SK-N-SH (cell line): ENCODE data around the gene COL20A1. TPM values are rescaled to one million over a fixed set of nuclear protein-coding genes. Genes with fewer than 3 reads are reported as not detected.

Experiments used
- CTCF ChIA-PET: fragments of 300-600, 350-600 bp; formaldehyde crosslinking; extraction: SDS; loops from one replicate; lab custom pipeline; 2021; lab: Yijun Ruan, JAX
- POLR2A ChIA-PET: fragments of 350-600 bp; sonication (Branson Sonifier 250); formaldehyde crosslinking; extraction: SDS; loops from one replicate; lab custom pipeline; 2020; ENCODE audit warnings: antibody characterized with exemption, inconsistent platforms; lab: Yijun Ruan, JAX
- DNase-seq: peaks from one replicate; pipeline ENCODE4 v3.0.0; 2012
- H2AFZ ChIP-seq: fragments of 200-600 bp; sonication (generic); 2 replicates; pipeline ENCODE4 v1.8.1; 2016; ENCODE audit warnings: antibody characterized with exemption, mild to moderate bottlenecking, low read depth
- H3F3A ChIP-seq: fragments of 200-600 bp; sonication (generic); replicated peaks from 2 replicates; pipeline ENCODE3; 2016; ENCODE audit warnings: antibody characterized with exemption, mild to moderate bottlenecking; ENCODE audit not compliant: insufficient read depth
- H3K27ac ChIP-seq, 2 experiments: fragments of 200-500 bp in 1 of 2; fragments of 200-600 bp in 1 of 2; sonication (Bioruptor generic) in 1 of 2; sonication (generic), shearing (Covaris generic) in 1 of 2; 2 replicates each; pipeline versions ENCODE4 v1.5.1 to v1.6.1; 2014 to 2016; ENCODE audit warnings: low read depth in 2 of 2, inconsistent platforms in 1 of 2, low read length in 1 of 2, mild to moderate bottlenecking in 1 of 2, mixed read lengths in 1 of 2
- H3K27me3 ChIP-seq: fragments of 200-600 bp; sonication (generic), shearing (Covaris generic); 2 replicates; pipeline ENCODE4 v1.6.1; 2016; ENCODE audit warnings: mixed run types; ENCODE audit not compliant: insufficient read depth
- H3K36me3 ChIP-seq, 2 experiments: fragments of 200-500 bp in 1 of 2; fragments of 200-600 bp in 1 of 2; sonication (Bioruptor generic) in 1 of 2; sonication (generic) in 1 of 2; replicated peaks in 1 of 2; 2 replicates each; pipeline versions ENCODE3 to v1.5.1; 2014 to 2016; ENCODE audit warnings: low read length in 1 of 2, mild to moderate bottlenecking in 1 of 2; ENCODE audit not compliant: insufficient read depth in 2 of 2, control insufficient read depth in 1 of 2
- H3K4me1 ChIP-seq, 2 experiments: fragments of 200-500 bp in 1 of 2; fragments of 200-600 bp in 1 of 2; sonication (Bioruptor generic) in 1 of 2; sonication (generic), shearing (Covaris generic) in 1 of 2; 2 replicates each; pipeline versions ENCODE4 v1.5.1 to v1.6.1; 2014 to 2016; ENCODE audit warnings: low read depth in 1 of 2, low read length in 1 of 2, mixed run types in 1 of 2; ENCODE audit not compliant: insufficient read depth in 2 of 2, control insufficient read depth in 1 of 2
- H3K4me2 ChIP-seq: fragments of 200-600 bp; sonication (generic), shearing (Covaris generic); 2 replicates; pipeline ENCODE4 v1.6.1; 2017; ENCODE audit warnings: mixed run types
- H3K4me3 ChIP-seq, 2 experiments: fragments of 200-500 bp in 1 of 2; fragments of 200-600 bp in 1 of 2; sonication (Bioruptor generic) in 1 of 2; sonication (generic), shearing (Covaris generic) in 1 of 2; 2 replicates each; pipeline versions ENCODE4 v1.5.1 to v1.8.1; 2014 to 2016; ENCODE audit warnings: low read depth in 2 of 2, inconsistent platforms in 1 of 2, low read length in 1 of 2, mild to moderate bottlenecking in 1 of 2, mixed read lengths in 1 of 2, moderate library complexity in 1 of 2
- H3K79me2 ChIP-seq: fragments of 200-600 bp; sonication (generic); 2 replicates; pipeline ENCODE4 v1.8.1; 2017; ENCODE audit warnings: mild to moderate bottlenecking; ENCODE audit not compliant: insufficient read depth
- H3K9ac ChIP-seq: fragments of 200-600 bp; sonication (generic); 2 replicates; pipeline ENCODE4 v1.6.1; 2017; ENCODE audit warnings: mixed run types
- H3K9me2 ChIP-seq: fragments of 200-600 bp; sonication (generic); 2 replicates; pipeline ENCODE4 v1.6.1; 2017; ENCODE audit warnings: mixed run types
- H3K9me3 ChIP-seq: fragments of 200-600 bp; sonication (generic); 2 replicates; pipeline ENCODE4 v1.6.1; 2017; ENCODE audit warnings: mixed run types, mild to moderate bottlenecking, moderate library complexity
- H4K20me1 ChIP-seq: fragments of 200-600 bp; sonication (generic); 2 replicates; pipeline ENCODE4 v1.6.1; 2017; ENCODE audit warnings: mild to moderate bottlenecking, mixed run types; ENCODE audit not compliant: insufficient read depth
- CTCF ChIP-seq: fragments of 200-600 bp; sonication (generic); IDR thresholded peaks from 2 replicates; pipeline ENCODE4 v1.6.1; 2017; ENCODE audit warnings: antibody characterized with exemption, mild to moderate bottlenecking, moderate library complexity
- ELF1 ChIP-seq: IDR thresholded peaks from 2 replicates; pipeline ENCODE4 v1.4.0; 2012
- EZH2phosphoT487 ChIP-seq: fragments of 200-600 bp; sonication (generic); IDR thresholded peaks from 2 replicates; pipeline ENCODE4 v1.6.1; 2017; ENCODE audit warnings: low read depth, mixed run types, mild to moderate bottlenecking, antibody characterized with exemption, moderate library complexity, borderline replicate concordance
- FOSL2 ChIP-seq: IDR thresholded peaks from 2 replicates; pipeline ENCODE4 v1.4.0; 2012; ENCODE audit warnings: low read depth, mild to moderate bottlenecking, moderate library complexity, borderline replicate concordance
- FOXM1 ChIP-seq: IDR thresholded peaks from 2 replicates; pipeline ENCODE4 v1.4.0; 2012; ENCODE audit warnings: low read depth, mild to moderate bottlenecking
- IRF3 ChIP-seq: fragments of 150-350 bp; IDR thresholded peaks from 2 replicates; pipeline ENCODE4 v1.6.1; 2016; ENCODE audit warnings: mild to moderate bottlenecking, low read depth, low read length
- JUND ChIP-seq: IDR thresholded peaks from 2 replicates; pipeline ENCODE4 v1.4.0; 2012
- MAX ChIP-seq: IDR thresholded peaks from 2 replicates; pipeline ENCODE4 v1.4.0; 2012; ENCODE audit warnings: low read depth
- MEF2A ChIP-seq: IDR thresholded peaks from 2 replicates; pipeline ENCODE4 v1.4.0; 2012; ENCODE audit warnings: low read depth, borderline replicate concordance
- MXI1 ChIP-seq: IDR thresholded peaks from 2 replicates; pipeline ENCODE4 v1.6.1; 2012; ENCODE audit warnings: mild to moderate bottlenecking, low read depth, low read length, improper control_type of control experiment
- NFIC ChIP-seq: IDR thresholded peaks from 2 replicates; pipeline ENCODE4 v1.4.0; 2012; ENCODE audit warnings: borderline replicate concordance
- PBX3 ChIP-seq: IDR thresholded peaks from 2 replicates; pipeline ENCODE4; 2012
- RXRA ChIP-seq: IDR thresholded peaks from 2 replicates; pipeline ENCODE4 v1.4.0; 2012; ENCODE audit warnings: low read depth, mild to moderate bottlenecking, borderline replicate concordance
- TAF1 ChIP-seq: IDR thresholded peaks from 2 replicates; pipeline ENCODE4 v1.6.1; 2012; ENCODE audit warnings: low read depth, mild to moderate bottlenecking, low read length, moderate library complexity, borderline replicate concordance
- USF1 ChIP-seq: IDR thresholded peaks from 2 replicates; pipeline ENCODE4 v1.4.0; 2012; ENCODE audit warnings: low read depth, borderline replicate concordance
- WGBS: methylation state at CpG from one replicate; pipeline ENCODE4 v1.1.6; 2017; ENCODE audit warnings: low lambda C conversion rate; 5-methylcytosine and 5-hydroxymethylcytosine counted together
- polyA plus RNA-seq, 3 experiments: library from polyadenylated mRNA; depleted of rRNA; stranded (reverse); fragments of >200 nt; gene quantifications; 2 replicates each; pipeline ENCODE4 v1.2.3, GENCODE V29; 2012

Gene COL20A1
- polyA plus RNA-seq, 1 of the 3 experiments (the other 2 are of a cell fraction) = not detected

- H4K20me1 ChIP-seq = no peaks in the 10 kb centered on the region
- H3K27ac ChIP-seq = no peak overlapping the region
- ChIA-PET CTCF (interaction anchor here (1.8 kb wide), 1 partner anchor 66 kb away, joined by 5 read pairs; no protein-coding TSS in a partner anchor), POLR2A (no interaction called here)
- no peaks in the 10 kb centered on the region for H3K9me2 ChIP-seq
- H3K9me3 ChIP-seq = no peaks in the 10 kb centered on the region
- no peaks in the 10 kb centered on the region; a peak in 1 of 4 replicates for H3K4me1 ChIP-seq
- no peak overlapping the region for H3K4me3 ChIP-seq
- TF ChIP-seq MEF2A = no peak
- TF ChIP-seq IRF3 = no peak
- TF ChIP-seq MAX = no peak
- no peak for TF ChIP-seq USF1
- no peak for TF ChIP-seq TAF1
- no peak for TF ChIP-seq NFIC
- TF ChIP-seq EZH2phosphoT487 = no peak
- TF ChIP-seq JUND = no peak
- TF ChIP-seq FOSL2 = no peak
- no peak for TF ChIP-seq MXI1
- no peak for TF ChIP-seq FOXM1
- 48% methylated on average over 3 of the region's 3 CpGs for WGBS
- no peaks in the 10 kb centered on the region for H3K79me2 ChIP-seq
- H3K4me2 ChIP-seq = no peak overlapping the region
- no peak for DNase-seq
- H3K27me3 ChIP-seq = no peaks in the 10 kb centered on the region
- no peaks in the 10 kb centered on the region for H3K36me3 ChIP-seq
- no peak overlapping the region for H2AFZ ChIP-seq
- H3K9ac ChIP-seq = no peak overlapping the region
- no peaks in the 10 kb centered on the region for H3F3A ChIP-seq
Observed at GRCh38 chr20:63375438-63375837, 82.5 kb downstream of the COL20A1 start.

- no peaks in the 10 kb centered on the region; a peak in 1 of 4 replicates for H3K4me1 ChIP-seq
- ChIA-PET CTCF (interaction anchor here (1.2 to 10.6 kb wide), 8 partner anchors 9 to 153 kb away, joined by 3 to 460 read pairs (median 4); no protein-coding TSS in a partner anchor), POLR2A (no interaction called here)
- no peaks in the 10 kb centered on the region for H3K27me3 ChIP-seq
- H4K20me1 ChIP-seq = no peaks in the 10 kb centered on the region
- H3K9me2 ChIP-seq = no peaks in the 10 kb centered on the region
- no peaks in the 10 kb centered on the region for H3K9me3 ChIP-seq
- DNase-seq = no peak
- H3K4me3 ChIP-seq = no peak overlapping the region
- WGBS = 48% methylated on average over 14 of the region's 31 CpGs
- no peak overlapping the region for H3K9ac ChIP-seq
- no peak overlapping the region for H3K4me2 ChIP-seq
- no peaks in the 10 kb centered on the region for H3K36me3 ChIP-seq
- H3K79me2 ChIP-seq = no peaks in the 10 kb centered on the region
- TF ChIP-seq CTCF = no peak
- TF ChIP-seq PBX3 = no peak
- no peak for TF ChIP-seq RXRA
- TF ChIP-seq MEF2A = no peak
- TF ChIP-seq MXI1 = no peak
- no peak for TF ChIP-seq ELF1
- no peak overlapping the region for H3K27ac ChIP-seq
- no peak overlapping the region for H2AFZ ChIP-seq
- no peaks in the 10 kb centered on the region for H3F3A ChIP-seq
Observed at GRCh38 chr20:63376283-63377250, 83.6 kb downstream of the COL20A1 start.
